Gastrocnemius medialis (tissue), 4 donors: ENCODE data around the gene PLPPR1.

ENCODE experiments used
- CTCF ChIP-seq, 5 experiments: fragments of 450-650 bp in 3 of 5; fragments of 200-600 bp in 2 of 5; sonication (generic) in 2 of 5; IDR thresholded peaks in 4 of 5; conservative IDR thresholded peaks in 1 of 5; 1 replicate in 4 of 5; 2 replicates in 1 of 5; pipeline ENCODE4 v1.5.1; 2016 to 2019; ENCODE audit warnings: antibody characterized with exemption in 5 of 5, mild to moderate bottlenecking in 3 of 5, moderate library complexity in 3 of 5
- POLR2A ChIP-seq, 2 donors: fragments of 450-650 bp; IDR thresholded peaks; one replicate each; pipeline ENCODE4 v1.6.1; 2017; ENCODE audit warnings: antibody characterized with exemption in 2 of 2, mild to moderate bottlenecking in 2 of 2, moderate library complexity in 2 of 2

GRCh38 chr9:101064206-101064605, 35.7 kb downstream of the PLPPR1 start:
- TF ChIP-seq CTCF (IDR thresholded peaks at IDR 0.05 in 4 of 5, conservative IDR thresholded peaks at IDR 0.05 in 1 of 5) (no peak), POLR2A (IDR thresholded peaks at IDR 0.05) (no peak)
